Embryonic facial prominence (tissue), 1 donor: ENCODE measurements around the gene SFXN3.

ENCODE experiments used
- DNase-seq: peaks from one replicate; pipeline ENCODE4 v3.0.0-alpha.2; 2016; ENCODE audit errors: extremely low spot score

Gene SFXN3

DNA sequence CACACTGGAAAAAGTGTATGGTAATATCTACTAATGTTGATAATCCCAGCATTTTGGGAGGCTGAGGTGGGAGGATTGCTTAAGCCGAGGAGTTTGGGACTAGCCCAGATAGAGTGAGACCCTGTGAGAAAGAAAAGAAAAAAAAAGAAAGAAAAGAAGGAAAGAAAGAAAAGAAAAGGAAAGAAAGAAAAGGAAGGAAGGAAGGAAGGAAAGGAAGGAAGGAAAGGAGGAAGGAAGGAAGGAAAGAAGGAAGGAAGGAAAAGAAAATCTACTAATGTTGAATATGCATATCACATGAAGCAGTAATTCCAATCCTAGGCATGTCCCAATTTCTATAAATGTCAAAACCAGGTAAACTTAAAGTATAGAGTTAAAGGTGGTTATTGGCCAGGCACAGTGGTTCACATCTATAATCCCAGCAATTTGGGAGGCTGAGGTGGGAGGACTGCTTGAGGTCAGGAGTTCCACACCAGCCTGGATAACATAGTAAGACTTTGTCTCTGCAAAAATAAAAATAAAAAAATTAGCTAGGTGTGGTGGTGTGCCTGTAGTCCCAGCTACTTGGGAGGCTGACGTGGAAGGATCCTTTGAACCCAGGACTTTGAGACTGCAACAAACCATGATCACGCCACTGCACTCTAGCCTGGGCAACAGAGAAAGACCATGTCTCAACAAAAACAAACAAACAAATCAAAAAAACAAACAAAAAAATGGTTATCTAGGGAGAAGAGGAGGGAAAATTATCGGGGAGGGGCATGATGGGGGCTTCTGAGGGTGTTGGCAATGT is 25.5 kb downstream of the SFXN3 start:
- DNase-seq = no peak

DNA sequence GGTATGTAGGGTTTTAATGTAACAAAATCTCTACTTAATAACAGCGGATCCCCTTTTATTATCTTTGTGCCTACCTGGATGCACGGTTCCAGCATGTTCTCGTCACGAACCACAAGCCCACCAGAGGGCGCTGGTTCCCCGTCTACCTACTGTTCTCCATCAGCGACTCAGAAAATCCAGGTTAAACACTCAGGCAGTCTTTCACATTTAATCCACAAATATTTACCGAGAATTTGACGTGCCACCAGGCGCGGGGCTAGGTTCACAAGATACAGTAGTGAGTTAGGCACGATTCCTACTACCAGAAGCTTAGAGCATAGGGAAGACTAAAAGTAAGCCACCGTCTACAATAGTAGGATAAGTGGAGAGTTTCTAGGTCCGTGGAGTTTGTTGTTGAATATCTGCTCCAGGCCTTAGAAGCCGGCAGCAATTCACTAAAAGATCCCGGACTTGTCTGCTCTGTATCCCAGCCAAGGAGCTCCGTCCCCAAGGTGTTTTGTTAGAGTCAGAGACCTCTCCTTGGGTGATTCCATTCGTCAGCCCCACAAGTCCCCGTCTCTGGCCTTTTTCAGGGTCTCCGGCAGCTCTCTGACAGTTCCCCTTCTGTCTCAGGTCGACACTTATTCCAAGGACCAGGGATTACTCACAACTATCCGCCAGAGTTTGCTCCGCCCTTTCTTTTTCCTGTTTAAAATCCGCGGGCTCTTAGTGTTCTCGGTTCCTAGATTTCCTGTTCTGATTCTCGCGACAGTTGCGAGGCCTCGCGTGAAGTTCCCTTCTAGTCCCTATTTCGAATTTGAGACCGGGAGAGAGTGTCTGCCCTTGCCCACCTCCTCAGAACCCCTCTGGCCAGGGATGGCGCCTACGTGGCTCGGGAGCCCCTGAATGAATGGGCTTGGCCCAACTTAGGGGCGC is 29.3 kb downstream of the SFXN3 start:
- peak; percentile 93 for DNase-seq

DNA sequence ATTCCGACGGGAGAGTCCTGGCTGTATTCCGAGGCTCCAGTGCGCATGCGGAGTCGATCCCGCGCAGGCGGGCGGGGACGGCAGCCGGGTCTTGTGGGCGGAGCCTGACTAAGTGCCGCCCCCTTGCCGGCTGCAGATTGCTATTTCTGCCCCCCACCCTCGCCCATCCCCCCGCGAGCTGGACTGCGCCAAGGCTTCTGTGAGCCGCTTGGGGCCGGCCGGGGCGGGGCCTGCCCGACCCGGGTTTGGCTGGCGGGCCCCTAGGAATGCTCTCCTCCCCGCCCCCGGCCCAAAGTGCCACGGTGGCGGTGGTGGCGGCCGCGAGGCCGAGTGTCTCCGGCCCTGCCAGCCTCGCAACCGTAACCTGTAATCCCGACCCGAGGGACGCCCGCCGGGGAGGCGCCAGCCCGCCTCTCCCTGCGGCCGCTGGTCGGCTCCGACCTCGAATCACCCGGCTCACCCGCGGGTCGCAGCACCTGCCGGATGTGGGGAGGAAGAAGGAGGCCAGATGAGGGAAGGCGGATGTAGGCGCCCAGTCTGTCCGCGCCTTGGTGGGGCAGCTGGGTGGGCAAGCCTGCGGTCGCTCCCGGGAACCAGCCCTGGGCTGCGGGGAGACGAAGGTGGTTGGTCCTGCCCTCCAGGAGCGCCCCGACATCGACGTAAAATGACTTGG is 30.1 kb downstream of the SFXN3 start:
- peak; percentile 82 for DNase-seq

DNA sequence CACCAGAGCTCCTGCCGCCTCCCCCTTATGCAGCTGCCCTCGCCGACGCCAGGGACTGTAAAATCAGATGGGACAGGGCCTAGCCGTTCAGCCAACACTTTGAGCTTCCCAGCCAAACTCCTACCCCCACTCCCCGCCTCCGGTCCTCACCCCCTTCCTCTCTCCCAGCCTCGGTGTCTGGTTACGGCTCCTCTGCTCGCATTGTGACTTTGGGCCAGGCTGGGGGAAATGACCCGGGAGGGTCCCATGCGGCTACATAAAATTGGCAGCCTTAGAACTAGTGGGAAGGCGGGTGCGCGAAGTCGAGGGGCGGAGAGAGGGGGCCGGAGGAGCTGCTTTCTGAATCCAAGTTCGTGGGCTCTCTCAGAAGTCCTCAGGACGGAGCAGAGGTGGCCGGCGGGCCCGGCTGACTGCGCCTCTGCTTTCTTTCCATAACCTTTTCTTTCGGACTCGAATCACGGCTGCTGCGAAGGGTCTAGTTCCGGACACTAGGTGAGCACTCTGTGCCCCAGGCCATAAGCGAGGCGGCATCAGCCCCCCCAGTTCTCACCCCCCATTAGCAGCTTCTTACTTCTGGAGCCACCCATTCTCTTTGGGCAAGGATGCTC is 30.7 kb downstream of the SFXN3 start, which contains the start of gene KAZALD1:
Gene KAZALD1, plus strand, starts transcription at position 366 of the 608 bp plus-strand sequence. CDS start 604 bp downstream, outside the sequence.
- peak; percentile 78 for DNase-seq

DNA sequence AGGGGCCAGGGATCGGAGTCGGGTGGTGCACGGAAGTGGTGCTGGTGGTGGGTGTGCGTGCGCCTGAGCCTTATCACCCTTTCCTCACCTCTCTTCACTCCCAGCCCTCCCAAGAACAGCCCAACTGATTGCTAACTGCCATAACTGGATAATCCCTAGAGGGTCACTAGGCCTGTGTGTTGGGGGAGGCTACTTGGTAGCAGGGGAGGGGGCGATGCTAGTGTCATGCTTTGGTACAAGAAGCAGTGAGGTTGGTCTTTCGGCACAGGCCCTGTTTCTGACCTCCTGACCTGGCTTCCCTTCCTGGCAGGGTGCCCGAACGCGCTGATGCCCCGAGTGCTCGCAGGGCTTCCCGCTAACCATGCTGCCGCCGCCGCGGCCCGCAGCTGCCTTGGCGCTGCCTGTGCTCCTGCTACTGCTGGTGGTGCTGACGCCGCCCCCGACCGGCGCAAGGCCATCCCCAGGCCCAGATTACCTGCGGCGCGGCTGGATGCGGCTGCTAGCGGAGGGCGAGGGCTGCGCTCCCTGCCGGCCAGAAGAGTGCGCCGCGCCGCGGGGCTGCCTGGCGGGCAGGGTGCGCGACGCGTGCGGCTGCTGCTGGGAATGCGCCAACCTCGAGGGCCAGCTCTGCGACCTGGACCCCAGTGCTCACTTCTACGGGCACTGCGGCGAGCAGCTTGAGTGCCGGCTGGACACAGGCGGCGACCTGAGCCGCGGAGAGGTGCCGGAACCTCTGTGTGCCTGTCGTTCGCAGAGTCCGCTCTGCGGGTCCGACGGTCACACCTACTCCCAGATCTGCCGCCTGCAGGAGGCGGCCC is 31.4 kb downstream of the SFXN3 start:
- no peak for DNase-seq

DNA sequence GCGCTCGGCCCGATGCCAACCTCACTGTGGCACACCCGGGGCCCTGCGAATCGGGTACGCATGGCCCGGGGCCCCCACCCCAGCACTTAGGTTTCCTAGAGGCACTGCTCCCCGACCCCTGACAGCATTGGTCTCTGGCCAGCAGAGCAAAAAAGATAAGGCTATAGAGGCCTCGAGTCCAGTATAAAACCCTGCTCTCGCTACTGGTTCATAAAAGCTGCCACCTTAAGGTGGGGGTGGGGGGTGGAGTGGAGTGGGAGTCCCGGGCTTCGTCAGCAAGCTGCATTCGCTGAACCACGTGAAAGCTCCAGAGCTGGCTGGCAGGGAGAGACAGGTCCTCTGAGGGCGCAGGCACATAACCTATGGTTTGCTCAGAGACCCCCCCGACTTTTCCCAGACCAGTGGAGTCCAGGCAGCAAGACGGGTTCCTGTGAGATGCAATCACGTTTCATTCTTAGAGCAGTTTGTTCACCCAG is 32.1 kb downstream of the SFXN3 start:
- no peak for DNase-seq

DNA sequence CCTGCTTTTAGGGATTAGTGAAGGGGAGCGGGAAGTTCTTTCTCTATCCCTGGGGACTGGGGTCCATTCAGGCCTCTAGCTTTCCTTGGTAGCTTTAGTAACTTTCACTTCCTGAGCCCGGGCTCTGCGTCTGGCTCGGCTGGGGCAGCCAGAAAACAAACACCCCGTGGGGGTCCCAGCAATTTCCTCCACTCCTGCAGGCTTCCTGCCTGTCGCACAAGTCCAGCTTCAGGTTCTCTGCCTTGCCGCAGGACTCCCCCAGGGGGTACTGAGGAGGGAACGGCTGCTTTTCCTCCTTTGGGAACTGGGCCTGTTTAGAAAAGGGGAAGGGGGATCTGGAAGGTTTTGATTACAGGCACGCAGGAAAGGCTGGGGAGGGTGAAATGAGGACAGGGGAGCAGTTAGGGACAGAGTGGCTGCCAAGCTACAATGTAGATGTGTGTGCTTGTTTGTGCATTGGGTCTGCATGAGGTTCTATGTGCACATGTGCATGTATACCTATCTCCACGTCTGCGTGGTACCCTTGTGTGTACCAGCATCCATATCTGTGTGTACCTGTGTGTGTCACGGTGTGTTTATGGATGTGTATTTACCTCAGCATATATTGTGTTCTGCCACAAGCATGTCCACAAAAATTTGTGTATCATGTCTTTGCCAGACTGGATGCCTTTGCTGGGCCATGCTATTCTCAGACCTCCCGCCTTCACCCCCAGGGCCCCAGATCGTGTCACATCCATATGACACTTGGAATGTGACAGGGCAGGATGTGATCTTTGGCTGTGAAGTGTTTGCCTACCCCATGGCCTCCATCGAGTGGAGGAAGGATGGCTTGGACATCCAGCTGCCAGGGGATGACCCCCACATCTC is 32.7 kb downstream of the SFXN3 start:
- DNase-seq = no peak

DNA sequence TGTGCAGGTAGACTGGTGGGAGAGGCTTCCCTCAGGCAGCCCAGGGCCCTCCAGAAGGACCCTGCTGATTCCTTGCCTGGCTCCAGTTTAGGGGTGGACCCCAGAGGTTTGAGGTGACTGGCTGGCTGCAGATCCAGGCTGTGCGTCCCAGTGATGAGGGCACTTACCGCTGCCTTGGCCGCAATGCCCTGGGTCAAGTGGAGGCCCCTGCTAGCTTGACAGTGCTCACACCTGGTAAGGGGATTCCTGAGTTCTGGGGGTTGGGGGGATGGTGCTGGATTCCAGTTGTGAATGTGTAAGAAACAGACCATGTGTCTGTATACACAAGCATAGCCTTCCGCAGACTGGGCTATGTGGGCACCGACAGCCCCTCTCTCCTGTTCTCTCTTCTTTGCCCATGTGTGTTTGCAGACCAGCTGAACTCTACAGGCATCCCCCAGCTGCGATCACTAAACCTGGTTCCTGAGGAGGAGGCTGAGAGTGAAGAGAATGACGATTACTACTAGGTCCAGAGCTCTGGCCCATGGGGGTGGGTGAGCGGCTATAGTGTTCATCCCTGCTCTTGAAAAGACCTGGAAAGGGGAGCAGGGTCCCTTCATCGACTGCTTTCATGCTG is 33.5 kb downstream of the SFXN3 start:
- DNase-seq = no peak

DNA sequence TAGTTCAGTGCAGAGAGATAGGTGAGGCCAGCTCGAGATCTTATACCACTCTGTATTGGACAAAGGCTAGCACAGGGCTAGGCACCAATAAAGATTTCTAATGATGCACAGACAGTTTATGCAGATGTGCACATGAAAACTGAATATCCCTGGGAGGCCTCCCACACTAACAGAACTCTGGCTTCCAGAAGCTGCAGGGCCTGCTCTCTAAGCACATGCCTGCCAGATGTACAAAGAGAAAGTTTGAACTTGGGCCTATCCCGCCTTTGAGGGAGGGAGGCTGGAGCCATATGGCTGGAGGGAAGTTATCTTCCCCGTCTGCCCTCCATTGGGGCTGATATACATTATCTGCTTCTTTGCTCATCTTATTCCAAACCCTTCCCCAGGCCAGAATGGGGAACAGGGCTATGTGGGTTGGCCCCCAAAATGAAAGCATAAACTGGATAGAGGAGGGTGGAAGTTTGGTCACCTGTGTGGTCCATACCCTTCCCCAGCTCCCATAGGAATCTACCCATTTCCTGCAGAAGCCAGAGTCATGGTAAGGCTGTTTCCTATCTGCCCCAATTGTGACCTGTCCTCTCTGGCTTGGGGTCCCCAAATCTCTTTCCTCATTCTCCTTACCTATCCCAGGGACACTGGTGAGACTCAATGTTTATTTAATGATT is 34.6 kb downstream of the SFXN3 start:
- no peak for DNase-seq

DNA sequence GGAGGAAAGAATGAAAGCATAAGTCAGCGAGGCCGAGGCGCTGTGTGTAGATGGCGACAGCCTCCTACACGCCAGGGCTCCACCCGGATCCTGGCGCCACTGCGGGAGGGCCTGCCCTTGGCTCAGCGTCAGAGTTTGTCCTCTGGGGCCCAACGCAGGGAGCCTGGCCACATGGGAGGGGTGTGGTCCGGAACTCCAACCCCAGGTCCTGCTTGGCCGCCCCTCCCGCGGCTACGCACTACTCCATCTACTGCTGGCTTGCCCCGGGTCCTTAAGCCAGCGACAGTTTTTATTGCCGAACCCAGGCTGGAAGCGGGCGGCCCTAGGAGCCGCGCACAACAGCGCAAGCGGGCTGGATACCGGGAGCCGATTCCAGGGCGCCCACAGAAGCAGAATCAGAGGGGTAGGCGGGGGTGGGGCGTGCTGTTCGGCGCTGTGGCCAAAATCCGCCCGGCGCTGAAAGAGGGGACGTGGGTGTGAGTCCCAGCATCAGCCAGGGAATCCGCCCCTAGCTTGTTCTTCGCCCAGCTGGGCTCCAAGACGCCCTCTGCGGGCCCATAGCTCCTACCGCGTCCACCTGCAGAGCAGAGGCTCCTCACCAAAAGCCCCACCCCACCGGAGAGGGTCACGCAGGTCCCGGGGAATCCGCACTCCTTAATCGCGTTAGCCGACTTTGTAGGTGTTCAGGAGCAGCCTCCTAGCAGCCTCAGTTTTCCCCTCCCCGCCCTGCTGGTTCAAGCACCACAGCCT is 35.3 kb downstream of the SFXN3 start:
- no peak for DNase-seq

DNA sequence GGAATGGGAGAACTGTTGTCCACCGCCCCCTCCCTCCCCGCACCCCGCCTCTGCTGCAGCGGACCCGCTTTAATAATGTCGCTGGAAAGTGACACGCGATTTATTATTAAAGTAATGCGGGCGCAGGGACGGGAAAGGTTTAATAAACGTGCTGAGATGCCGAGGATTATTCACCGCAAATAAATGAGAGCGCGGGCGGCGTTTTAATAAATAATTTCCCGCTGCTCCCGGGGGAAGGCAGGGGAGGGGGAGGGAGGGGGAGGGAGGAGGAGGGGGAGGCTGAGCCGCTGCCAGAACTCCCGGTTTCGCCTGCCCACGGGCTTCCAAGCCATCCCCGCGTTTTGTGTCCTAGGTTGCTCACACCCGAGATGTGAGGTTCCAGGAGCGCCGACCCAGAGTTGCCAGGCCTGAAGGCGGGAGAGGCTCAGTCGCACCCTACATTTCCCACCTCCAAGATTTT is 35.9 kb downstream of the SFXN3 start:
- DNase-seq = no peak

DNA sequence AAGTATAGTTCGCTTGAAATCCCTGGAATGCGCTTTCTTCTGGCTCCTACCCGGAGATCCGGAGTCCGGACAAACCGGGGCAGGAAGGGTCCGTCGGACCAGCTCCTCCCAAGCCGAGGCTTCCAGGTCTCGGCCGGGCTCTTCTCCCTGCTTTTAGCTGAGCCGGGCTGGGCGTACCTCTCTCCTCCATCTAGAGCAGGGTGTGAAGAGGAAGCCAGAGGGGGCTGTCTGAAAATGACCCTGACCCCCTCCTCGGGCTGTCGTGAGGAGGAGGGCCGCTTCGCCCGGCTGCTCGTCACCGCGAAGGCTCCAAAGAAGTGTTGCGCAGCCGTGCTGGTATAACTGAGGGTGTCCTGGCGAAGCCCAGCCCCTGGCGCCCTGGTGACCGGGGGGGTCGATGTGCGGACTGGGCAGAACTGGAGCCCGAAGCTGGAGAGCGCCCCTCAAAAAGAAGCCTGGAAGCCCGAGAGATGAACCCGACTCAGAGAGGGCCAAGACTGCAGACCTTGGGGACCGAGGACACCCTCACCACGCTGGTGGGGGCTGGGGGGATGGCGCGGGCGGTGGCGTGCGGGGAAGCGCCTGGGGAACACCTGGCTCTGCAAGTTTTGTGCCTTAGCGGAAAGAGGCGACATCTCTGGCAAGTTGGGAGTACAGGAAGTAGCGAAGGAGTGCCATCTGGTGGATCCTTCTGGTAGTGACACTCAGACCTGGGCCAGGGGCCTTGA is 36.5 kb downstream of the SFXN3 start:
- peak; percentile 62 for DNase-seq

DNA sequence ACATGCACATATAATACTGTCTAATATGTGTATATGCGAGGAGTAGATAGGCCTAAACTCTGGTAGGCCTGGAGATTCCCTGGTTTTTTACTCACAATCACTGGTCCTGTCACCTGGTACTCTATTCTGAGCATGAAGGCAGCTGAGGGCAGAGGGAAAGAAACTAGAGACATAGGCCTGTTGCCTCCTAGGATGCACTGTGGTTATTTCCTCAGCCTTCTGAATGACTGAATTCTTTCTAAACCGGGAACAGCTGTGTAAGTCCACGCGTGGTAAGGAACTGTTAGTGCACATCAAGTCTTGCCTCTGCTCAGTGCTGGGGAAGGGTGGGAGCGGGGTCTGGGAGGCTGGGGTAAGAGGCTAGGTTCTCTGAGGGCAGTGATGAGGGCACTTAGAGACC is 38.4 kb downstream of the SFXN3 start:
- DNase-seq = no peak

DNA sequence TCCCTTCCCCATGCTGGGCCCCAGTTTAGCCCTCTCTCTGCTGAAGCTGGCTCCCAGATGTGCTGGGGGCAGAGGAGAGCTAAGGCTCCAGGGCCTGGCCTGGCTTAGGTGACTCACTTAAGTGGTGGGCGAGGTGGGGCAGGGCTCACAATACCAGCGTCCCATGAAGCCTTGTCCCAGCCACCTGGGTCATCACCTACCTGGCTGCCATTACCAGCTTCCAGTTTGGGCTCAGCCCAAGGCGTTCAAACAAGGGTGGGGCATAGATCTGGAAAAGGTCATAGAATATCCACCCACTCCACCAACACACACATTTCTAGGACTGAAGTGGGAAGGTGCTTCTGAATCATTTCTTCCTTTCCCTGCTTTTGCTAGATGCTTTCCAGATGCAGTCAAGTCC is 39.1 kb downstream of the SFXN3 start:
- no peak for DNase-seq

DNA sequence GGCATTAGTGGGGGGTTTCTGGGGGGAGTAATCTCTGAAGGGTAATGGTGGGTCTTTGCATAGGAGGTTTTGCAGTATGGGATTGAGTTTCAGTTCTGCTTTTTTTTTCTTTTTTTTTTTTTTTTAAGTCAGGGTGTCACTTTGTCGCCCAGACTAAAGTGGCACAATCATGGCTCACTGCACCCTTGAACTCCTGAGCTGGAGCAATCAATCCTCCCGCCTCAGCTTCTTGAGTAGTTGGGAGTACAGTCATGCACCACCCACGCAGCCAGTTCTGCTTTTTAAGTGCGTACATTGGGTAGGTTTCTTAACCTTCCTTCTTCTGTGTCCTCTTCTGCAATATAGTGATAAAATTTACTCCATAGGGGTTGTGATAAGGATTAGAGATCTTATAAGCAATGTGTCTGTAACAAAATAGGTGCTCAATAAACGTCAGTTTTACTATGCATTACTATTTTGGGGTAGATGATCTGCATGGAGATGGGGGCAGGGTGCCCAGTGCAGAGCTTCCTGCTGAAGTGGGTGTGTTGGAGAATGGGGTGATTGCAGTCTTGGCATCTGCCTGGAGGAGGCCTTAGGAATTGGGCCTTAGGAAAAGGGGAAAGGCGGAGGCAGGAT is 40.3 kb downstream of the SFXN3 start:
- no peak for DNase-seq

DNA sequence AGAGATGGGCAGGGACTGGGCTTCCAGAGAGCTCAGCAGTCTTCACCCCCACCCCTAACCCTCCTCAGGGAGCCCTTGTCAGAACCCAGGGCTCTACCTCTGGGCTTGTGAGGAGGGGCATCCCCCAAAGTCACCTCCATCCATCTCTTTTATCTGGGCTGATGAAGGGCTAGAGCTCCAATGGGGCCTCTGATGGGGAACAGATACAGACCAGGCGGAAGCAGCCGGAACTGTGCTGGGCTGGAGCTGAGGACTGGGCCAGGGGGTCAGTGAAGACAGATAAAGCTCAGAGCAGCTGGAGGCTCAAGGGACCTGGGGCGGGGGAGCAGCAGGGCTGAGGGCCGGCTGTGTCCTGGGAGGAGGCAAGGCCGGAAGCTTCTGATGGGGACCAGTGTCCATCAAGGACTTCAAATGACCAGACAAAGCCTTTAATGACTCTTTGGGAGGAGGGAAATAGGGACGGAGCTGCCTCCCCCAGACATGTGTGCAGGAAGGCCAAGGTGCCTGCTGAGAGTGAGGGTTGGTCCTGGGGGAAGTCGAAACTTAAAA is 40.9 kb downstream of the SFXN3 start:
- DNase-seq = no peak

DNA sequence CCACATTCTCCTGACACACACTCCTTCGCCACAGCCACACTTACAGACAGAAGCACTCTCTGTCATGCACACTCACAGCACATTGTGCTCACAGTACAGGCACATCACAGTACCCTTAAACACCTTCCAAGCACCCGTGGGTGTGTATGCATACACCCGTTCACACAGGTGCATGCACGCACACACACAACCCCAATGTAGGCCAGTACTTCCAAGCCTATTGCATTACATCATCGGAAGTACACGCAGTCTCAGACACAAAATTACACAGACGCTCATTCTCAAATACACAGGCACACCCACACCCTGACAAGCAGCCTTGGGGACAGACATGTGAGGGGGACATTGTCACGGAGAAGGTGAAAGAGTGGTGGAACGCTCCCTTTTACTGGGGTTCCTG is 41.9 kb downstream of the SFXN3 start:
- no peak for DNase-seq
